ENCODE measurements around the gene TEX10.

DNA sequence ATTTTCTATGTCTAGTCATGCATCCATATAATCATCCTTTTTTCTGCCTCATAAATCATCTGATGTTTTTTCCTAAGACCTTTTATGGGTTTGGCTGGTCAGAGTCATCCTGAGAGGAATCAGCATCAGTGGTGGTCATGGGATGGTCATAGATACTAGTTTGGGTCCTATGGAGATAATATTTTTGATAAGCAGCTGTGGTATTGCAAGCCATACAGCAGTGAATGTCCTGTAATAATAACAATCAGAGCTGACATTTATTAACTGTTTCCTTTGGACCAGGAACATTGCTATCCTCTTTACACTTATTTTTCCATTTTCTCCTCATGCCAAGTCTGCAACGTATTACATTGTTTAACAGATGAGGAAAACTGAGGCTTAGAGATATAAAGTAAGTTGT, 83.1 kb downstream of the TEX10 start:
- no peak for TF ChIP-seq GATA2 (IDR thresholded peaks at IDR 0.05; ENCODE audit: low read depth, low read length)
- no peak for TF ChIP-seq GATA3 (IDR thresholded peaks at IDR 0.05; ENCODE audit: low read depth, low read length)
